HL-60 (cell line): Measurements from ENCODE around the gene FBXO42.

ENCODE experiments used
- DNase-seq, 2 experiments: peaks; one replicate each; pipeline ENCODE4 v3.0.0-alpha.2; 2010 to 2020; ENCODE audit warnings: low read depth in 1 of 2, low spot score in 1 of 2
- H3K27ac ChIP-seq: fragments of 250-450 bp; sonication (Bioruptor Pico); replicated peaks from 2 replicates; pipeline ENCODE4 v1.5.1; 2020; ENCODE audit warnings: mild to moderate bottlenecking, moderate library complexity
- H3K27me3 ChIP-seq: fragments of 250-450 bp; sonication (Bioruptor Pico); 2 replicates; pipeline ENCODE4 v1.5.1; 2021; ENCODE audit warnings: mild to moderate bottlenecking, moderate library complexity; ENCODE audit not compliant: insufficient read depth, poor library complexity, severe bottlenecking
- H3K4me3 ChIP-seq: replicated peaks from 2 replicates; pipeline ENCODE4 v1.5.1; 2011; ENCODE audit warnings: mild to moderate bottlenecking, control low read depth, low read length; ENCODE audit not compliant: insufficient read depth
- GABPA ChIP-seq: IDR thresholded peaks from 2 replicates; pipeline ENCODE4 v1.6.1; 2012; ENCODE audit warnings: low read depth
- POLR2AphosphoS5 ChIP-seq: IDR thresholded peaks from 2 replicates; pipeline ENCODE4 v1.6.1; 2012; ENCODE audit warnings: low read depth
- SPI1 ChIP-seq: IDR thresholded peaks from 2 replicates; pipeline ENCODE4 v1.6.1; 2012; ENCODE audit warnings: low read depth, mild to moderate bottlenecking, borderline replicate concordance
- TF ChIP-seq, protein P1 (sequence below): IDR thresholded peaks from 2 replicates; pipeline ENCODE4 v1.6.1; 2012; ENCODE audit warnings: low read depth; ENCODE audit not compliant: insufficient replicate concordance
- TF ChIP-seq, protein P2 (sequence below): IDR thresholded peaks from one replicate; pipeline ENCODE4 v1.5.1; 2011; ENCODE audit warnings: low read length, control low read depth, inconsistent platforms; ENCODE audit not compliant: insufficient read depth

FBXO42 gene

DNA sequence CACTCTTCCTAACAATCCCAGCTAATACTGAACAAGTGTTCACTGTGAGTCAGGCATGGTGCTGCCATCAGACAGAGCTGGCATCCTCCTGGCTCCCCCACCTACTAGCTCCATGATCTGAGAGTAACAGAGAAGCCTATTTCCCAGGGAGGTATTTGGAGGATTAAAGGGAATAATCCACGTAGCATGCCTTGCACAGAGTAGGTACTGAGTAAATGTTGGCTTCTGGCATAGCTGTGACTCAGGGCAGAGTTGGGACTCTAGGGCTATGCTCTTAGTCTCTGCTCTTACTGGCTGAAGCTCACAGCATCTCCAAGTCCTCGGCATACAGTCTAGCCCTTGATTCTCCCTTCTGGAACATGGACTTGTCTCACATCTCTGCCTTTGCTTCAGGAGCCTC lies 148.1 kb downstream of the FBXO42 start:
- Histone ChIP-seq H3K4me3 (no peak overlapping the region), H3K27me3 (no peaks in the 10 kb centered on the region), H3K27ac (no peak overlapping the region)
- DNase-seq = no peak
- TF ChIP-seq GABPA = no peak
- no peak for TF ChIP-seq POLR2AphosphoS5

DNA sequence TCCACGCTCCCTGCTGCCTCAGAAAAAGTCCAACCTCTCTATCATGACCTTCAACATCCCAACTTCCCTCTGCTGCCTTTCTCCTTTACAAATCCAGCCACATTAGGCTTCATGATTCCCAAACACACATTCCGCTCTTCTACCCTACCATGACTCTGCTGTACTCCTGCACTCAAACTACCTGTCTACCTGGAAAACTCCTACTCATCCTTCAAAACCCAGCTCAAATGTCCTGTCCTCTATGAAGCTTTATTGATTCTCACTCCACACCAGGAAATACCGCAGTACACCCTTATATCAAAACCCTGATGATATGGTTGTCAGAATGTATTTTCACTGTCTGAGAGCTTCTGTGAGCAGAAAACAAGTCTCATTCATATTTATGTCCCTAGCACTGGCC lies 148.7 kb downstream of the FBXO42 start:
- H3K4me3 ChIP-seq = no peak overlapping the region
- no peak for DNase-seq
- no peak overlapping the region for H3K27ac ChIP-seq
- TF ChIP-seq SPI1 = no peak
- no peaks in the 10 kb centered on the region for H3K27me3 ChIP-seq

DNA sequence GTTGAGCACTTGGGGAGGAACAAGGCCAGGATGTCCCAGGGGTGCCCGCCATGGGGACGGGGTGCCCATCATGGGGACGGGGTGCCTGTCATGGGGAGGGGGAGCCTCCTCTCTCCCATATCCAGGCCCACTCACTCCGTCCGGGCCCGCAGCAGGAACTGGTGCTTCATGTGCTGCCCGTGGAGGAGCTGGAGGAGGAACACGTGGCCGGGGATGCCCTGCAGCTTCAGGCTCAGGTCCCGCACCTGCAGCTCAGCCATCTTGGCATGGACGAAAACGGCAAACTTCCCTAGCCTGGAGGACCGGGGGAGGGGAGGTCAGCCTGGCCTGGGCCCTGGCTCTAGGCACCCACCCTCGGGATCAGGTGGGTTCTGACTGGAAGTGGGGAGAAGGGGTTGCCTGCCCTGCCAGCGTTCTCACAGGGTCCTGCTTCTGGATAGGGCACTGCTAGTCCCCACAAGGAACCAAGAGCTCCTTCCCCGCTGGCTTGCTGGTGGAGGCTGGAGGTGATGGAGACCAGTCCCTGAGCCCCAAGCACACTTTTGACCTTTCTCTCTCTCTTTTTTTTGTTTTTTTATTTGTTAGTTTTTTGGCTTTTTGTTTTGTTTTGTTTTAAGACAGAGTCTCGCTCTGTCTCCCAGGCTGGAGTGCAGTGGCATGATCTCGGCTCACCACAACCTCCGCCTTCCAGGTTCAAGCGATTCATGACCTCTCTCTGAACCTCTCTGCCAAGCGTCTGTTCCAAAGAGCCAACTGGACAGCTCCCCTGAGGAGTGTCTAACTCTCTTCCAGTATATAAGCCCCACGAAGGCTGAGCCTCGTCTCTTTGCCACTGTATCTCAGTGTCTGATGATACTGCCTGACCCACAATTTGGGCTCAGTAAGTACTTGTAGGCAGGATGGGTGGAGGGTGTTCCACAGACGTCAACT lies 149.7 kb downstream of the FBXO42 start:
- Histone ChIP-seq H3K27ac (no peak overlapping the region), H3K27me3 (no peaks in the 10 kb centered on the region), H3K4me3 (no peak overlapping the region)
- DNase-seq = no peak
- TF ChIP-seq GABPA (no peak), POLR2AphosphoS5 (no peak), SPI1 (no peak)
- TF ChIP-seq, protein P1, sequence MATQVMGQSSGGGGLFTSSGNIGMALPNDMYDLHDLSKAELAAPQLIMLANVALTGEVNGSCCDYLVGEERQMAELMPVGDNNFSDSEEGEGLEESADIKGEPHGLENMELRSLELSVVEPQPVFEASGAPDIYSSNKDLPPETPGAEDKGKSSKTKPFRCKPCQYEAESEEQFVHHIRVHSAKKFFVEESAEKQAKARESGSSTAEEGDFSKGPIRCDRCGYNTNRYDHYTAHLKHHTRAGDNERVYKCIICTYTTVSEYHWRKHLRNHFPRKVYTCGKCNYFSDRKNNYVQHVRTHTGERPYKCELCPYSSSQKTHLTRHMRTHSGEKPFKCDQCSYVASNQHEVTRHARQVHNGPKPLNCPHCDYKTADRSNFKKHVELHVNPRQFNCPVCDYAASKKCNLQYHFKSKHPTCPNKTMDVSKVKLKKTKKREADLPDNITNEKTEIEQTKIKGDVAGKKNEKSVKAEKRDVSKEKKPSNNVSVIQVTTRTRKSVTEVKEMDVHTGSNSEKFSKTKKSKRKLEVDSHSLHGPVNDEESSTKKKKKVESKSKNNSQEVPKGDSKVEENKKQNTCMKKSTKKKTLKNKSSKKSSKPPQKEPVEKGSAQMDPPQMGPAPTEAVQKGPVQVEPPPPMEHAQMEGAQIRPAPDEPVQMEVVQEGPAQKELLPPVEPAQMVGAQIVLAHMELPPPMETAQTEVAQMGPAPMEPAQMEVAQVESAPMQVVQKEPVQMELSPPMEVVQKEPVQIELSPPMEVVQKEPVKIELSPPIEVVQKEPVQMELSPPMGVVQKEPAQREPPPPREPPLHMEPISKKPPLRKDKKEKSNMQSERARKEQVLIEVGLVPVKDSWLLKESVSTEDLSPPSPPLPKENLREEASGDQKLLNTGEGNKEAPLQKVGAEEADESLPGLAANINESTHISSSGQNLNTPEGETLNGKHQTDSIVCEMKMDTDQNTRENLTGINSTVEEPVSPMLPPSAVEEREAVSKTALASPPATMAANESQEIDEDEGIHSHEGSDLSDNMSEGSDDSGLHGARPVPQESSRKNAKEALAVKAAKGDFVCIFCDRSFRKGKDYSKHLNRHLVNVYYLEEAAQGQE = no peak
- TF ChIP-seq, protein P2, sequence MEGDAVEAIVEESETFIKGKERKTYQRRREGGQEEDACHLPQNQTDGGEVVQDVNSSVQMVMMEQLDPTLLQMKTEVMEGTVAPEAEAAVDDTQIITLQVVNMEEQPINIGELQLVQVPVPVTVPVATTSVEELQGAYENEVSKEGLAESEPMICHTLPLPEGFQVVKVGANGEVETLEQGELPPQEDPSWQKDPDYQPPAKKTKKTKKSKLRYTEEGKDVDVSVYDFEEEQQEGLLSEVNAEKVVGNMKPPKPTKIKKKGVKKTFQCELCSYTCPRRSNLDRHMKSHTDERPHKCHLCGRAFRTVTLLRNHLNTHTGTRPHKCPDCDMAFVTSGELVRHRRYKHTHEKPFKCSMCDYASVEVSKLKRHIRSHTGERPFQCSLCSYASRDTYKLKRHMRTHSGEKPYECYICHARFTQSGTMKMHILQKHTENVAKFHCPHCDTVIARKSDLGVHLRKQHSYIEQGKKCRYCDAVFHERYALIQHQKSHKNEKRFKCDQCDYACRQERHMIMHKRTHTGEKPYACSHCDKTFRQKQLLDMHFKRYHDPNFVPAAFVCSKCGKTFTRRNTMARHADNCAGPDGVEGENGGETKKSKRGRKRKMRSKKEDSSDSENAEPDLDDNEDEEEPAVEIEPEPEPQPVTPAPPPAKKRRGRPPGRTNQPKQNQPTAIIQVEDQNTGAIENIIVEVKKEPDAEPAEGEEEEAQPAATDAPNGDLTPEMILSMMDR = no peak

DNA sequence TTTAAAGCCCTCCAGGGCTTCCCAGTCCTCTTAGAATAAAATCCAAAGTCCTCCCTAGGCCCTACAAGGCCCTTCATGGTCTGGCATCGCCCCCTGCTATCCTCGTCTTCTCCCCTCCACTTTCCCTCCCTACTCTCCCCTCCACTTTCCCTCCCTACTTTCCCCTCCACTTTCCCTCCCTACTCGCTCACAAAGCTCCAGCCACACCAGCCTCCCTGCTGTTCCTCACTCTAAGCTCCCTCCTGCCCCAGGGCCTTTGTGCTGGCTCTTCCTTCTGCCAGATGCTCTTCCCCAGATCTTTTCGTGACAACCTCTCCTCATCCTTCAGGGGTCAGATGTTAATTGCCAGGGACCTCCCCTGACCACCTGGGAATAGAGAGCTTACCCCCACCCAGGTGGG lies 152.6 kb downstream of the FBXO42 start:
- DNase-seq = no peak
- Histone ChIP-seq H3K4me3 (no peak overlapping the region), H3K27ac (no peak overlapping the region), H3K27me3 (no peaks in the 10 kb centered on the region)
- no peak for TF ChIP-seq SPI1
- TF ChIP-seq, protein P1 = no peak
- TF ChIP-seq, protein P2 = no peak
- TF ChIP-seq GABPA = no peak
- TF ChIP-seq POLR2AphosphoS5 = no peak
